DLD1 (cell line): ENCODE measurements around the gene KIF2C.

Experiments used
- in situ Hi-C: cut with HindIII; loops from 2 replicates; pipeline ENCODE4 v1.10.0; 2017; ENCODE audit warnings: low sequenced_read_pairs

Gene KIF2C

DNA sequence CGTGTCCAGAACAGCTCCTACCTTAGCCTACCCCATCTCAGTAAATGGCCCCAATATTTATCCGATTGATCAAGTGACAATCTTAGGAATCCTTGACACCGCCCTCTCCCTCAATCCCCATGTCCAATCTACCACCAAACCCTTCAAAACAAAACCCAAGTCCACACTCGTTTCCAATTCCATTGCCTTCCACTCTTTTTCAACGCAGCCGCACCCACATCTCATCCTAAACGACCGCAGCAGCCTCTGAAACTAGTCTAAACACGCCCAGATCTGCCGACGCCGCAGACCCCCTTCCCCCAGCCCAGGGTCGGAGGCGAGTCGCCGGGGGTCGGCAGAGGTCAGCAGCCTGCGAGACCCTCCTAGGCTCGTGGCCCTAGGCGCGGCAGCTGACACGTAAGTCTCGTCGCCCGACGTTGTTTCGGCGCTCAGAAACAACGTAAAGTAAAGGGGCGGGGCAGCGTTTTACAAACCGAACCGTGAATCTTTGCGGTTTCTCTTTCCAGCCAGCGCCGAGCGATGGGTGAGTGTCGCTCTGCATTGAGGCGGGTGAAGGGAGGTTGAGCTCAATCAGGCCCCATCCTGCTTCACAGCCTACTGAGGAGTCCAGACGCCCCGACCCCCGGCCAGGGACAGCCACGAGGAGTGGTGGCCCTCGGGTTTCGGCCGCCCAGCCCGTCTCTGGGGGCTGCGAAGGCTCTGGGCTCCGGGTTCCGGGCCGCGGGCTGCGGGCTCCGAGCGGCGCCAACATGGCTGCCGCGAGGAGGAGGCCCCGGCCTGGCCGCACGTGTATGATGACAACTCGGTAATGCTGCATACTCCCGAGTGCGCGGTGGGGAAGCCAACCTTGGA, 35.7 kb downstream of the KIF2C start, which contains the start of gene RPS8:
Gene RPS8, plus strand, starts transcription at position 463 of the 852 bp plus-strand sequence. Its CDS starts 57 bp downstream, at position 520.
- in situ Hi-C loops: no loop called here

DNA sequence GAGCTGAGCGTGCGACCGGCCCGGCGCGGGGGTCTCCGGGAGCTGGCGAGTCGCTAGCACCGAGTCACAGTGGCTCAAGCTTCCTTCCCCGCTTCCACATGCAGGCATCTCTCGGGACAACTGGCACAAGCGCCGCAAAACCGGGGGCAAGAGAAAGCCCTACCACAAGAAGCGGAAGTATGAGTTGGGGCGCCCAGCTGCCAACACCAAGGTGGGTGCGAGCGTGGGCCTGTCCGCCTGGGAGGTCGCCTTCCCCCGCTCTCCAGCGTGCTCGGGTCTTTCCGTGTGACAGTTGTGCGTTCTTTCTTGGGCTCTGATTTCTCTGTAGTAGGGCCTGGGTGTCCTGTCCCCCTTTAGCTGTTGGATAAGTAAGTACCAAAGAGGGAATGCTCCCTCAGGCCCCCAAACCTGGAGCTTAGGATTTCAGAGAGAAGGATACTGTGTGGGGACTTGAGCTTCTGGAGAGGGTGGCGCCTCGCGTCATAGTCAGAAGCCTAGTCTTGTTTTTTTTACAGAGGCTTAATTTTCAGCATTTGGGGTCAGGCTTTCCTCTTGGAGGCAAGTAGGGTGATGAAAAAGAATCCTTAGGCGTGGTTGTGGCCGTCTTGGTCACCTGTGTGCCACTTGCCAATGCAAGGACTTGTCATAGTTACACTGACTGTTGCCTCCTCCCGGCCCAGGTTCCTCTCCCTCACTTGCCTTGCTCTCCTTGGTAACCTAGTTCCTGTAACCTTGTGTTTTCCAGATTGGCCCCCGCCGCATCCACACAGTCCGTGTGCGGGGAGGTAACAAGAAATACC, 36.5 kb downstream of the KIF2C start:
- in situ Hi-C loops: no loop called here

DNA sequence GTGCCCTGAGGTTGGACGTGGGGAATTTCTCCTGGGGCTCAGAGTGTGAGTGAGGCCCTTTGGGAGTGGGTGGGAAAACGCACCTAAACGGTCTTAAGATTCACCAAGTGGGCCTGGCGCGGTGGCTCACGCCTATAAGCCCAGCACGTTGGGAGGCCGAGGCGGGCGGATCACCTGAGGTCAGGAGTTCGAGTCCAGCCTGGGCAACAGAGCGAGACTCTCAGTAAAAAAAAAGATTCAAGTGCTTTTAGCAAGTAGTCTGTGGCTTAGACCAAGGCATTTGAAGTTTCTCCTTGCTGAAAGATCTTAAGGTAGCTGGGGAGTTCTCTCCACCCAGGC, 37.1 kb downstream of the KIF2C start:
- in situ Hi-C loops: no loop called here

DNA sequence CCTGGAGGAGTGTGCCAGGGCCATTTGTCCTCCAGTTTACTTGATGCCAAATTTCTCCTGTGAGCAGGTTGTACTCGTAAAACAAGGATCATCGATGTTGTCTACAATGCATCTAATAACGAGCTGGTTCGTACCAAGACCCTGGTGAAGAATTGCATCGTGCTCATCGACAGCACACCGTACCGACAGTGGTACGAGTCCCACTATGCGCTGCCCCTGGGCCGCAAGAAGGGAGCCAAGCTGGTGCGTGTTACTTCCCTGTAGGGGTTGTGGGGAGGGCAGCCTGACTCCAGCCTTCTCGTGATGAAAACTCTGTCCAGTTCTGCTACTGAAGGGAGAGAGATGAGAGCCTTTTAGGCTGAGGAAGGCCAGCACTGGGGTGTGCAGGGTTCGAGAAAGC, 37.9 kb downstream of the KIF2C start:
- in situ Hi-C loops: no loop called here

DNA sequence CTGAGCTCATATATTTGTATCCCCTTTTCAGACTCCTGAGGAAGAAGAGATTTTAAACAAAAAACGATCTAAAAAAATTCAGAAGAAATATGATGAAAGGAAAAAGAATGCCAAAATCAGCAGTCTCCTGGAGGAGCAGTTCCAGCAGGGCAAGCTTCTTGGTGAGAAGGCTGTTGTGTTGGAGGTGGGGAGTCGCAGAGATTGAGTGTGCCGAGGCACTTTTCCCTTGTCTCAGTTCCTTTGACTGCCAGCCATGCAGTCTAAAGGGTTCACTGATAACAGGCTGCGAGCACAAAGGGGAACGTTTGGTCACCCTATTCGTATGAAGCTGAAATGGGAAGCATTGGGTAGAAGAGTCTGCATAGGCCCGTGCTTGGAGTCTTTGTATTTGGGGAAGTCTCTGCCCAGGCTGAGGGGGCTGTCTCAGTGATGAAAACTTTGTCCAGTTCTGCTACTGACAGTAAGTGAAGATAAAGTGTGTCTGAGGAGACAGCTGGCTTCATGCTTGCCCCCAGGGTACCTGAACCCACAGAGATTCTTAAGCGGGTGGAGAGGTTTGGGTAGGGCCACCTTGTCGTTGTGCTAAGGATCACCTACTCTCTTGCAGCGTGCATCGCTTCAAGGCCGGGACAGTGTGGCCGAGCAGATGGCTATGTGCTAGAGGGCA, 38.5 kb downstream of the KIF2C start:
- in situ Hi-C loops: no loop called here

DNA sequence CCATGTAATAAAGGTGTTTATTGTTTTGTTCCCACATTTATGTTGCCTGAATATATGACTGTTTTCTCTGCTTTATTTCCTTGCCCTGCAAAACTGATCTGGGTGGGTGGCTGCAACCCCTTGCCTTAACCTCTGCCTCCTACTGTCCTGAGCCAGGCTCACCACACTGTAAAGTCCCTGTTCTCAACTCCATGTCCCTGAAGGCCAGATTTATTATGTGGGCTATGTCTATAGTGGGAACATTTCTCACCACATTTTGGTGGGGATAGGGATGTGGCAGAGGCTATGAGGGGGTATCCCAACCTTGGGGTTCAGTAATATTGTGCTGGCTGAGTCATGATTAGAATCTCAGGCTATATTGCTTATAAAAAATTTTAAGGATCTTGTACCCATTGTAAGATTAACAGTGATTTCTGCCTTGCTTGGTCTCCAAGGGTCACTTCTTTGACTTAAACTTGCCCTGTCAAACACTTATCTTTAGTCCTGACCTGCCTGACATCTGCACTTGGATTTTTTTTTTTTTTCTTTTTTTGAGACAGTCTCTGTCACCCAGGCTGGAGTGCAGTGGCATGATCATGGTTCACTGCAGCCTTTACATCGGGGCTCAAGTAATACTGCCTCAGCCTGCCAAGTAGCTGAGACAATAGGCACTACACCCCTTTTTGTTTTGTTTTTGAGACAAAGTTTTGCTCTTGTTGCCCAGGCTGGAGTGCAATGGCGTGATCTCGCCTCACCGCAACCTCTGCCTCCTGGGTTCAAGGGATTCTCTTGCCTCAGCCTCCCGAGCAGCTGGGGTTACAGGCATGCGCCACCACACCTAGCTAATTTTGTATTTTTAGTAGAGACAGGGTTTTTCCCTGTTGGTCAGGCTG, 39.3 kb downstream of the KIF2C start:
- in situ Hi-C loops: no loop called here

DNA sequence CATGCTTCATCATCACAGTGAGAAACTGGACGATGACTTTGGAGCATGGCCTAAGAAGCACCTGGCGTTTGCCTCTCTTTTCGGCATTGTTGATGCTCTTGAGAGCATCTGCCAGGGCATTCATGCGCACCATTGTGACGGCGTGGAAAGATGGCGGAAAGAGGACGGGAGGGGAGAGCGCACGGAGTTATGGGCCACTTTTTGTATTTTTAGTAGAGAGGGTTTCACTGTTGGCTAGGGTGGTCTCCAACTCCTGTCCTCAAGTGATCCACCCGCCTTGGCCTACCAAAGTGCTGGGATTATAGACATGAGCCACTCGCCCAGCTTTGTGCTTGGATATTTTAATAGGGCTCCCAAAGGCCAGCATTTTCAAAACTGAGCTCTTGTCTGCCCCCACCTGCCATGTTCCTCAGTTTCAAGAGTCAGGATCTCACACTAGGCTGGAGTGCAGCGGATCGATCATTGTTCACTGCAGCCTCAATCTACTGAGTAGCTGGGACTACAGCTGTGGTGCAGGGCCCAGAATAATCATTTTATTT, 41.0 kb downstream of the KIF2C start:
- in situ Hi-C loops: no loop called here

DNA sequence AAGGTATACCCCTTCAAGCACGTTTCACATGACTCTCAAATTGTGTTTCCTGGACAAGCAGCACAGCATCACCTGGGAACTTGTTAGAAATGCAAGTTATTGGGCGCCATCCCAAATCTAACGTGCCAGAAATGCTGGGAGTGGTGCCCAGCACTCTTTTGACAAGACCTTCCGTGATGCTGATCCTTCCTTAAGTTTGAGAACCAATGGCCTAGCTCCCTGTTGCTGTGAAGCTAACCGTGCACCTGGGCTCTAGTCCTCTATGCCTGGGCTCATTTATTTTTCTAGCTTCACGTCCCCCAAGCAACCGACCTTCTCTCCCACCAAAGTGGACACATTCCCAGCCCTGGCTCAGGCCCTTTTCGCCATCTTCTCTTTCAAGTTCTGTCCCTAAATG, 44.1 kb downstream of the KIF2C start:
- in situ Hi-C loops: no loop called here

DNA sequence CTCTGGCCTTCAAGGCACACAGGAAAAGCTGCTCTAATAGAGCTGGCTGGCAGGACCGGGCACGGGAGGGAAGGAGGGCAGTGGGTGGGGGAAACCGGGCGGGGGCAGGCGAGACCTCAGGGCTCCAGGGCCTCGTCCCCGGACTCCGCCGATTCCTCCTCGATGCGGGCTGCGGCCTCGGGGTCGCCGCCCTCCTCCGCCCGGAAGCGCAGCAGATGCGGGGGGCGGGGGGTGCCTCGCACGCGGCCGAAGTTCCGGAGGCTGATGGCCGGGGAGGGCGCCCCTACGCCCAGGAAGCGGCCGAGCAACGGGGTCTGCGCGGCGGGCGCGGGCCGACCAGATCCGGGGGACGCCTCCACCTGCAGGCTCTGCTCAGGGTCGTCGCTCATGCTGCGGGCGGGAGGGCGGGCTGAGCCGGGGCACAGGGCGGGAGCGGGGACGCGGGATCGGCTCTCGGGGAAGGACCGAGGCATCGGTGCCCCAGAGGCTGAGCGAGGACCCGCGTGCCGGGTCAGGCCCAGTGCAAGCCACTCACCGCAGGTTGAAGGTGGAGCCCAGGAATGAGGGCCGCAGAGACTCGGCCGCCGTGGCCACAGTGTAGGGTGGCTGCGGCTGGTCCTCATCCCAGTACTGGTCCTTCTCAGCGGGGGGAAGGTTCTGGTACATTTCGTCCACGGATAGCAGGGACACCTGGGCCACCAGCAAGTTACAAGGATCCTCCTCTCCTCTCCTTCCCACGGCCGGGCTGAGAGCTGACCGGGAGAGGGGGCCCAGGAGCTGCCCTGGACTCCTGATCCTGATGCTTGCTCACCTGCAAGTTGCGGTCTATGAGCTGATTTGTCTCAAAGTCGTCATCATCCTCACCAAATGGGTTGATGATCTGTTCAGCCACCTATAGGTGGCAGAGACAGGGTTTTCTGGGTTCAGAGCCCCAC, 44.7 kb downstream of the KIF2C start:
- in situ Hi-C loops: no loop called here

DNA sequence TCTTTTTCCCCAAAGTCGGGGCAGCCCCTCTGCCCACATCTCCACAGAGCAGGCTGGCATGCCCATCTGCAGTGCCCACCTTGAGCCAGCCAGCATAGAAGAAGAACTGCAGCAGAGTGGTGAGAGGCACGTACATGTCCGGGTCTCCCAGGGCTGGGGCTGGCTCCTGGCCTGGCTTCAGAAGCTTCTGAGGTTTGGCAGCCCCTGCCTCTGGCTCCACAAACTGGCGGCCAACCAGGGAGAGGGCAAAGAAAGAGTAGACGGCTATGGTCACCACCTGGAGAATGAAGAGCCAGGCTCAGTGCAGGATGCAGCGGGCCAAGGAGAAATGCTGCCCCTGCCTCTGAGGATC, 45.4 kb downstream of the KIF2C start:
- in situ Hi-C loops: no loop called here

DNA sequence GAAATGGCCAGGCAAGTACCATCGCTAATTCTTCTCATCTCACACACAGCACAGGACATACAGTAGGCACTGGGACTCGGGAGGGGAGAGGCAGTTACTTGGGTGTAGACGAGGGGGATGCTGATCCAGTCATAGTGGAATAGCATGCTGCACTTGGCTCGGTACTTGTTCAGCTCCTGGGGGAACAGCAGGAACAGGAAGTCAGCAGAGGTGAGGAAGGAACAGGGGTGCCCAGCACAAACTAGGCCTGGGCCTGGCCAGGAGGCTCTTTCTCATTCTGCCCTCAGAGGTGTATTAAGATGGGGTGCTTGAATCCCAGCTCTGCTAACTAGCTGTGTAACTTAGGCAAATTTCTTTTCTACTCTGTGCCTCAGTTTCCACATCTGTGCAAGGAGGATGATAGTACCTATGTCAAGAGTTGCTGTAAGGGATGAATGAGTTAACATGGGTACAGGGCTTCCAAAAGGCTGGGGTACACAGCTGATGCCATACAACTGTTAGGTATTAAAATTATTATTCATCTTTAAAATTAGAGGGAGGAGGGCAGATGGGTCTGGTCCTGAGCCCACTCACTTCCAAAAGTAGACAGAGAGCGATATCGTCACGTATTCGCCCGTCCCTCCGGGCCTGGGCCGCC, 46.0 kb downstream of the KIF2C start:
- in situ Hi-C loops: no loop called here

DNA sequence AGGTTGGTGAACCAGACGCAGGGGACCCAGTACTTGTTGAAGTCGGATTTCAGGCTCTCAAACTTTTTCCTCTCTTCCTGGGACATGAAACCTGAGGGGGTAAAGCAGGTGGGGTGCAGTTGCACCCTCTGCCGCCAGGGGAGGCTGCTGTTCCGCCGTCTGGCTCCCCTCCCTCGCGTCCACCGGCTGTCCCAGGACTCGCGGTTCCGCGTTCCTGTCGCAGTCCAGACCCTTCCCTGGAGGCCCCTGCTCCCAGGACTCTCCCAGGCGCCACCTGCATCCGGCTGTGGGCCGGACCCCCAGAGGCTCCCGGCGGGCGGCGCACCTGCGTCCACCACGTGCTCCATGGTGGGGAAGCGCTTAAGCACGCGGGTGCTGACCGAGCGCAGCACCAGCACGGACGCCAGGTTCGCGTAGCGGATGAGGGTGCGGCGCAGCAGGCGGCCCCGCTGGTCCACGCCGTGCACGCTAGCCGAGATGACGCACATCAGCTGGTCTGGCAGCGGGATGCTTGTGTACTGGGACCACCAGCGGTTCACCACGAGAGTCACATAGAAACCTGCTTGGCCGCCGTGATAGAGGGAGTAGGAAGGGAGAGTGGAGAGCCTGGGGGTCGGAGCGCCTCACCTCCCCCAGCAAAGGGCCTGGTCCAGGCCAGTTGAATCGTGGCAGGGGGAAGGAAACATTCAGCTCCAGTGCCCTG, 46.7 kb downstream of the KIF2C start:
- in situ Hi-C loops: no loop called here

DNA sequence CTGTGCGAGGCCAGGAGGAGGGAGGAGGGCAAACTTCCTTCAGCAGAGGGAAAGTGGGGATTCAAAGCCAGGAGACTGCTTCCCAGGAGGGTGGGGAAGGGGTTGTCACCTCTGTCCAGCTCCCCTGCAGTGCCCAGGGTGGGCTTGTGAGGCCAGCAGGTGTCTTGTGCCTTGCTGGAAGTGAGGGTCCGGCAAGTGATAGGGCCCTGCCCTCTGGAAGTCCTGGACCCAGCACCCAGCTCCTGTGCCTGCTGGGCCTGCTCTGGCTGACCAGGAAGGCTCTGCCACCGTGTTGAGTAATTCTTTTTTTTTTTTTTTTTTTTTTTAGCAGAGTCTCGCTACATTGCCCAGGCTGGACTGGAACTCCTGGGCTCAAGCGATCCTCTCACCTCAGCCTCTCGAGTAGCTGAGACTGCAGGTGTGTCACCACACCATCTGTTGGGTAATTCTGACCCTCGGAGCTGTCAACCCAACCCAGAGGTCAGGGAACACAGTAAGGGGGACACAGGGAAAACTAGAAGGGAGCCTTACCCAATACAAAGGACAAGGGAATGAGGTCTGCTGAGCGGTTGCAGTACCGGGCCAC, 47.3 kb downstream of the KIF2C start:
- in situ Hi-C loops: no loop called here

DNA sequence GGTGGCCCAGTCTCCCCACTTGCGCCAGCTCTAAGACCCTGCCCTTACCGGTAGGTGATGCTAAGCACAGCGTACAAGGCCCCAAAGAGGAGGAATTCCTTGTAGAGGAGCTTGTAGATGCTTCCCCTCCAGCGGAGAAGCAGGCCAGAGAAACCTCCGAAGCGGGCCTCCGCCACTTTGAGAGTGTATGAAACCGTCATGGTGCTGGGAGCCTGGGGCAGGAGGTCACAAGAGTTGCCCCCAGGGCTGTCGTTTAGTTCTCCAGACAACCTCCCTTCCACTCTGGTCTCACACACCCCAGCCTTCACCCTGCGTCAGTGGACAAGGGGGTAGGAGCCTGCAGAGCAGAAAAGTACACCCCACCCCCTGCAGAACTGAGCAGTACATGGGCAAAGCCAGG, 47.9 kb downstream of the KIF2C start:
- in situ Hi-C loops: no loop called here

DNA sequence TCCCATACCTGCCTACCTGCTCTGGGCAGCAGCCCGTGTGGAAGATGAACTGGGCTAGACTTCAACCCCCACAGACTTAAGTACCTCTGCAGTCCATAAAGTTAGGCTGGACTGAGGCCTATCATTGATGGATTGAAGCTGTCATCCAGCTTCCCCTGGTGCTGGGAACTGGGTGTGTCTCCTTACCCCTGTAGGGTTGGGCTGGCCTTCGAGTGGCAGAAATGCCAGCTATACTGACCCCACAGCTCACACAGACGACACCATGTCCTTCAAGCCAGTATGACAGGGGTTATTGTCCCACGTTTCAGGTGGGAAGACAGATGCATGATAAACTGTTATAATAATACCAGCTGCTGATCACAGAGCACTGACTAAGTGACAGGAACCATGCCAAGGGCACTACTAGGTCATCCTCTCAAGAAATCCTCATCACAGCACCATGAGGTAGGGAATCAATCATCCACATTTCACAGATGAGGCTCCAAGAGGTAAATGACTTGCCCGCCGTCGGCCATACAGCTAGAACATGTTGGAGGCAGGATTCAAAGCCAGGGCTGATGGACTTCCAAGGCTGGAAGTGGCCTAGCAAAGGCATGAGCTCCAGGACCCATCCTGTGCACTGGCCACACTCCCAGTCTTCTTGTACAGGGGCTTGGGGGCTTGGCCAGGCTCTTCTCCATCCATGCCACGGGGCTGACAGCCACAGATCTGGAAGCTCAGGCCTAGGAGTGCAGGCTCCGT, 48.7 kb downstream of the KIF2C start, which contains the start of gene BEST4:
Gene BEST4, minus strand, starts transcription at position 51 of the 741 bp plus-strand sequence. CDS start 465 bp downstream, outside the sequence.
- in situ Hi-C loops: no loop called here

DNA sequence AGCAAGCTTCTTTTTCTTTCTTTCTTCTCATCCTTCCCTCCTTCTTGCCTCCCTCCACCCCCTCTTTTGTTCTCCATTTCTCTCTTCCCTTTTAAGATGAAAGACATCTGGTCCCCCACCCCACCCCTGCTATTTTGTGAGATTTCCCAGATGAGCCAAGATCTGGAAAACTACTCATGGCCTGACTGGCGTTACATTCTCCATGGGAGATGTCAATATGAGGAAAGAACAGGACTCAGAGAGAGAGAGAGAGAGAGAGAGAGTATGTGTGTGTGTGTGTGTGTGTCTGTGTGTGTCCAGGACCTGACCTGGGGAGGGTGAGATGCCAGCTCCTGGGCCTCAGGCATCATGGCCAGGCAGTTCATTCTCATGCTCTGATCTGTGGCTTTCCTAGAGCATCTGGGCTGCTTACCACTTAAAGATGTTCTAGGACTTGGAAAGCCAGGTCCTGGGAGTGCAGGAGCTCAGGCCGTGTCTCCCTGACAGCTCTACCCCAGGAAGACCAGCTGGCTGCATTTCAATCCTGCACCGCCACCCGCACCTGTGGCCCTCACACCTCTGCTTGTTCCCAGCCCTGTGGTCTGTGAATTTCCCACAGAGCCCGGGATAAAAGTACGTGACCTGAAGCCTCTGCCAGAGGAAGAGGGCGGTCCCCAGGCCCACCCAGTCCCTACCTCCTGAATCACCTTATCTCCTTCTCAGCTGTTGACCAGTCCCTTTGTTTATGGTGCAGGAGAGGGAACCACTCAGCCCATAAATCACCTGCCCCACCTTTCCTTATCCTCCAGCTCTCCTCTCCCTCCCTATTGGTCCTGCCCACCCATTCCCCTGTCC, 51.5 kb downstream of the KIF2C start:
- in situ Hi-C loops: no loop called here
